Measurements from ENCODE around the gene USHBP1. TPM values are rescaled to one million over a fixed set of nuclear protein-coding genes. Genes with fewer than 3 reads are reported as not detected.
"Not testable (repeated sequence)": the region's sequence is repeated elsewhere in the genome, so short reads cannot be mapped to it uniquely, and the experiment has no call there.

USHBP1 gene
- total RNA-seq, 1 donor from 2014 or later, result not detected

DNA sequence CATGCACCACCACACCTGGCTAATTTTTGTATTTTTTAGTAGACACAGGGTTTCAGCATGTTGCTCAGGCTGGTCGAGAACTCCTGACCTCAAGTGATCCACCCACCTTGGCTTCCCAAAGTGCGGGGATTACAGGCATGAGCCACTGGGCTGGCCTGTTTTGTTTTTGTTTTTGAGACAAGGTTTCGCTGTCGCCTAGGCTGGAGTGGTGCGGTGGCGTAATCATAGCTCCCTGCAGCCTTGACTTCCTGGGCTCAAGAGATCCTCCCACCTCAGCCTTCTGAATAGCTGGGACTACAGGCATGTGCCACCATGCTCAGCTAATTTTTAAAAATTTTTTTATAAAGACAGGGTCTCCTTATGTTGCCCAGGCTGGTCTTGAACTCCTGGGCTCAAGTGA is 31.0 kb upstream of the USHBP1 start:
- DNase-seq (ENCODE audit: low read depth), result not testable (repeated sequence)

DNA sequence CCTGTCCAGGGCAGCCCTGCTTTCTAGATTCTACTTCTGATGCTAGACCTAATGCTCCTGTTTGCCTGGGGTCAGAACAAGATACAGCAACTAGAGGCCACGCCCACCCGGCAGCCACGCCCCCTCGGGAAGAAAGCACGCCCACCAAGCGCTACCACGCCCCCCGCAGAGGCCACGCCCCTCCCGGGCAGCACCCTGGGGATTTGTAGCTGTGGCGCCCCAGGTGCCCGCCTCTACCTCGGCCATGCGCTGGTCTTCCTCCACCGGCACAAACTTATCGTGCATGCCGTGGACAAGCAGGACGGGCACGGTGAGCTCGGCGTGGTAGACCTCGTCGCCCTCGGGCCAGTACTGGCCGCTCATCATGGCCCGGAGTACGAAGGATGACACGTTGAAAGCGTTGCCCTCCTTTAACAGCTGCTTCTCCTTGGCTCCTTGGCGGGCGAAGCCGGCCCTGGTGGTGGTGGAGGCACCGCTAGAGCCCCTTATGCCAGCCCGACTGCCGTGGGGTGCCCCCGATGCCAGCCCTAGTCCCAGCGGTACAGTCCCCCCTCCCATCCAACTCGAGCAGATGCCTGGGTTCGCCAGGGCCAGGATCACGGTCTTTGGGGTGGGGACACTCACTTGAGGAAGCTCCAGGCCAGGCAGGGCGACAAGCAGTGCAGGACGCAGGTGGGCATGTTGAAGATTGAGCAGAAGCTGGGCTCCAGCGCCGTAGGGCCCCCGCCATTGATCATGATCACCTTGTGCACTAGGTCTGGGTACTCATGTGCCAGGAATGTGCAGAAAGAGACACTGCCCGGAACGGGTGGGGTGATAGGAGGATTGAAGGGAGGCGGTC is 29.7 kb upstream of the USHBP1 start:
- no peak for DNase-seq (ENCODE audit: low read depth)

GRCh38 chr19:17293605-17294004 is 29.1 kb upstream of the USHBP1 start:
- no peak for DNase-seq (ENCODE audit: low read depth)

GRCh38 chr19:17292301-17293074 is 27.9 kb upstream of the USHBP1 start:
- no peak for DNase-seq (ENCODE audit: low read depth)

GRCh38 chr19:17289489-17289888 is 24.9 kb upstream of the USHBP1 start:
- DNase-seq (ENCODE audit: low read depth), result peak; percentile 49

DNA sequence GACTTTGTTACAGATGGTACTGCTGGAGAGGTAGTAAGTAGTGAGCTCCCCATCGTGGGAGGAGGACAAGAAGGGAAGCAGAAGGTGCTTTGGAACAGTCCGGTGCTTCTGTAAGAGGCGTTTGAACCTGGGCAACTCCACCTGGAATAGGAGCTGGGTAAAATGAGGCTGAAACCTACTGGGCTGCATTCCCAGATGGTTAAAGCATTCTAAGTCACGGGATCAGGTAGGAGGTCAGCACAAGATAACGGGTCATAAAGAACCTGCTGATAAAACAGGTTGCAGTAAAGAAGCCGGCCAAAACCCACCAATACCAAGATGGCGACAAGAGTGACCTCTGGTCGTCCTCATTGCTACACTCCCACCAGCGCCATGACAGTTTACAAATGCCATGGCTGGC is 22.2 kb upstream of the USHBP1 start:
- no peak for DNase-seq (ENCODE audit: low read depth)

DNA sequence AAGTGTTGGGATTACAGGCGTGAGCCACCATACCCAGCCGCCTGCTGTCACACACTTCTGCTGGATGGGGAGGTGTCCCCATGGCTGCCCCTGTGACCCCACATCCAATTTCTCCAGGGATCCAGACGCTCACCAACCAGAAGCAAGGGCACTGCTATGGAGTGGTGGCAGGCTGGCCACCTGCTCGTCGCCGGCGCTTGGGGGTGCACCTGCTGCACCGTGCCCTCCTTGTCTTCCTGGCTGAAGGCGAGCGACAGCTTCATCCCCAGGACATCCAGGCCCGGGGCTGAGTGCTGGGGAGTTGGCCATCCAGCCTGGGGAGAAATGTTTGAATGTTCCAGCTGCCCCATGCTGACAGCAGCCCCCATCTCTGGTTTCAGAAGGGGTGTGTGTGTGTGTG is 21.7 kb upstream of the USHBP1 start:
- no peak for DNase-seq (ENCODE audit: low read depth)

DNA sequence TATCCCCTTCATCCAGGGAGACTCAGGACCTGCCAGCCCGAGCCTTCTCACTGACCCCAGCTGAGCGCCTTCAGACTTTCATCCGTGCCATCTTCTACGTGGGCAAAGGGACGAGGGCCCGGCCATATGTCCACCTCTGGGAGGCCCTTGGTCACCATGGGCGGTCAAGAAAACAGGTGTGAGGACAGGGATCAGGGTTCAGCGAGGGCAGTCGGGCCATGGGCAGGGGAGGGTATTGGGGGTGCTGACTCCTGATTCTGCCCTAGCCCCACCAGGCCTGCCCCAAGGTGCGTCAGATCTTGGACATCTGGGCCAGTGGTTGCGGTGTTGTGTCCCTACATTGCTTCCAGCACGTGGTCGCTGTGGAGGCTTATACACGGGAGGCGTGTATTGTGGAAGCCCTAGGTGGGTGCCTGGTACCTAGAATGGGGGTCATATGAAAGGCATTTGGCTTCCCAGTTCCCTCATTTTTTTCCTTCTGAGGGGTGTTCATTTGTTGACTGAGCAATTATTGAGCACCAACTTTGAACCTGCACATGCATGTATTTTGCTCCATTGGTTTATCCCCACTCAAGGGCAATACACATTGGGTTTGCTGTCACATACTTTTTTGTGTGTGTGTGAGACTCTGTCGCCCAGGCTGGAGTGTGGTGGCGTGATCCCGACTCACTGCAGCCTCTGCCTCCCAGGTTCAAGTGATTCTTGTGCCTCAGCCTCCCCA is 21.0 kb upstream of the USHBP1 start:
- DNase-seq (ENCODE audit: low read depth), result no peak

DNA sequence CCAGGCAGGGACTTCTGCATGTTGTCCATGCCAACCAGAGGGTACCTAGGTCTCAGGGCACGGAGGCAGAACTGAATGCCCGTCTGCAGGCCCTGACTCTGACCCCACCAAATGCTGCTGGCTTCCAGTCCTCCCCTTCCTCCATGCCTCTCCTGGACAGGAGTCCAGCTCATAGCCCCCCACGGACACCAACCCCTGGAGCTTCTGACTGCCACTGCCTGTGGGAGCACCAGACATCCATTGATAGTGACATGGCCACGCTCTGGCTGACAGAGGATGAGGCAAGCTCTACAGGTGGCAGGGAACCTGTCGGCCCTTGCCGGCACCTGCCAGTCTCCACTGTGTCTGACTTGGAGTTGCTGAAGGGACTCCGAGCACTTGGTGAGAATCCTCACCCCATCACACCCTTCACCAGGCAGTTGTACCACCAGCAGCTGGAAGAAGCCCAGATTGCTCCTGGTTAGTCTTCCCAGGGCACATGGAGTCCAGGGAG is 19.0 kb upstream of the USHBP1 start:
- no peak for DNase-seq (ENCODE audit: low read depth)

DNA sequence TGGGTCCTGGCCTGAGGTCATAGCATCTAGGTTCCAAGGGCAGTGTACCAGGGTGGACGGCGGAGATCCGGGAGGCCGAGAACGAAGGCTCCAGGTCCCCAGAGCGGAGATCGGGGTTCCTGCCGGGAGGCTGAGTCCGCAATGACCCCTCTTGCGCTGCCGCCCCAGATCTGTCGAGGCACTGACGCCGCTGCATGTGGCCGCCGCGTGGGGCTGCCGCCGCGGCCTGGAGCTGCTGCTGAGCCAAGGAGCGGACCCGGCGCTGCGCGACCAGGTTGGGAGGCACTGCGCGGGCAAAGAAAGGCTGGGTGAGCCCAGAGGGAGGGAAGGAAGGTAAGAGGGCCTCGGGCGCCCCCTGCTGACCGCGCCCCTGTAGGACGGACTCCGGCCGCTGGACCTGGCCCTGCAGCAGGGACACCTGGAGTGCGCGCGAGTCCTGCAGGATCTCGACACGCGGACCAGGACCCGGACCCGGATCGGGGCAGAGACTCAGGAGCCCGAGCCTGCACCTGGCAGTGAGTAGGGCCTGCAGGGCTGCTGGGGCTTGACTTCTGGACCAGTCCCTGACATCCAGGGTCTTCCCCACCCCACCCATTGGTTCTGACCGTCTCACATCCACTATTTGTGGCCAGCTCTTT is 18.1 kb upstream of the USHBP1 start:
- DNase-seq (ENCODE audit: low read depth), result peak; percentile 74

DNA sequence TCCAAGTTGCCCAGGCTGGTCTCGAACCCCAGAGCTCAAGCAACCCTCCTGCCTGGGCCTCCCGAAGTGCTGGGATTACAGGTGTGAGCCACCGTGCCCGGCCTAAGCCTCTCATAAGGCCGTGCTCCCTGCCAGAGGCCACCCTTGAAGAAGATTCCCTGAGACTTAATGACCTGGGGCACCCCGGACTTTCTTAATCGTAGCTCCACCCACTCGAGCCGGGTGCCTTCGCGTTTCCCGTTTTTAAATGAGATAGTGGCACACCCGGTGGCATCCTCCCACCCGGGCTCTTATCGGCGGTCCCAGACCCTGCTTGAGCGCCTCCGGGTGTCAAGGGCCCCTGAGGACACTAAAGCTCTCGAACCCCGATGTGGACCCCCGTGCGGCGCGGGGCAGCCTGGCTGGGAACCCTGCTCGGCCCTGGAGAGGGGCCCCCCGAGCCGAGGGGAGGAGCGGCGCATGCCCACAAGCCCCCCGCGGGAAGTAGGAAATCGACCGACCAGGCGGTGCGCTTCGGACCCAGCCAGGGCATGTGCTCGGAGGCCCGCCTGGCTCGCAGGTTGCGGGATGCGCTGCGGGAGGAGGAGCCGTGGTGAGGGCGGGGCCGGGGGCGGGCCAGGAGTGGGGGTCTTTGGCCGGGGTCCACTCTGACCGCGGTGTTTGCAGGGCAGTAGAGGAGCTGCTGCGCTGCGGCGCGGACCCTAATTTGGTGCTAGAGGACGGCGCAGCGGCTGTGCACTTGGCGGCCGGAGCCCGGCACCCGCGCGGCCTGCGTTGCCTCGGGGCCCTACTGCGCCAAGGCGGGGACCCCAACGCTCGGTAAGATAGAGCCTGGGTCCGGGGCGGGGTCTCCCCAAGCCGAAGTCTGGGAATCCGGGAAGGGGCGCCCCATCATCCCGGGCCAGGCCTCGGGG is 17.1 kb upstream of the USHBP1 start, which contains the start of gene ANKLE1:
ANKLE1 (plus strand) TSS at position 511 of the 914 bp plus-strand sequence; CDS start at position 531, 20 bp downstream.
- no peak for DNase-seq (ENCODE audit: low read depth)

DNA sequence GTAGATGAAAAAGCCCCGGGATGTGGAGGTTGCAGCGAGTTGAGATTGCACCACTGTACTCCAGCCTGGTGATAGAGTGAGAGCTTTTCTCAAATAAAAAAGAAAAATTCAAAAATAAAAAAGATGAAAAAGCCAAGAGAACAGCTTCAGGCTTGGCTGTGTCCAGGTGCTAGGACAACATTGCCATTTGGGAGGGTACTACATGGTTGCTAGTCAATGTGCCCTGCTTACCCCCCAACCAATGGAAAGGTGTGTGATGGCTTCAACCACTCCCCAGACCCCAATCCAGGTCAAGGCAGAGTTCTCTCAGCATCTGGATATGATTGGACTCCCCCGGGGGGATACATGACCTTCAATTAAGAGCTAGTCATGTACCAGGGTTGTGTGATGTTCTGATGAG is 14.9 kb upstream of the USHBP1 start:
- no peak for DNase-seq (ENCODE audit: low read depth)

GRCh38 chr19:17275441-17276175 is 11.1 kb upstream of the USHBP1 start:
- DNase-seq (ENCODE audit: low read depth), result no peak

- not testable (repeated sequence) for DNase-seq (ENCODE audit: low read depth)
Measured at GRCh38 chr19:17274892-17275291, 10.3 kb upstream of the USHBP1 start.

DNA sequence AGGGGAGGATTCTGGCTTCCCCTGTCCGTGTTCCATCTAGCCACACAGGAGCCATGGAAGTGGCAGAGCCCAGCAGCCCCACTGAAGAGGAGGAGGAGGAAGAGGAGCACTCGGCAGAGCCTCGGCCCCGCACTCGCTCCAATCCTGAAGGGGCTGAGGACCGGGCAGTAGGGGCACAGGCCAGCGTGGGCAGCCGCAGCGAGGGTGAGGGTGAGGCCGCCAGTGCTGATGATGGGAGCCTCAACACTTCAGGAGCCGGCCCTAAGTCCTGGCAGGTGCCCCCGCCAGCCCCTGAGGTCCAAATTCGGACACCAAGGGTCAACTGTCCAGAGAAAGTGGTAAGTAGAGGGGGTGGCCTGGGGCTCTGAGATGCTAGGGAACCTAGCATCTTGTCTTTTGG is 4.2 kb upstream of the USHBP1 start:
- DNase-seq (ENCODE audit: low read depth), result no peak

GRCh38 chr19:17266975-17267788 is 2.6 kb upstream of the USHBP1 start, which contains the start of gene BABAM1:
BABAM1 (plus strand) TSS chr19:17267443; CDS start chr19:17268807, 1,364 bp downstream.
- DNase-seq (ENCODE audit: low read depth), result peak; percentile 99

- no peak for DNase-seq (ENCODE audit: low read depth)
Measured at GRCh38 chr19:17266589-17266974, 2.0 kb upstream of the USHBP1 start.

DNA sequence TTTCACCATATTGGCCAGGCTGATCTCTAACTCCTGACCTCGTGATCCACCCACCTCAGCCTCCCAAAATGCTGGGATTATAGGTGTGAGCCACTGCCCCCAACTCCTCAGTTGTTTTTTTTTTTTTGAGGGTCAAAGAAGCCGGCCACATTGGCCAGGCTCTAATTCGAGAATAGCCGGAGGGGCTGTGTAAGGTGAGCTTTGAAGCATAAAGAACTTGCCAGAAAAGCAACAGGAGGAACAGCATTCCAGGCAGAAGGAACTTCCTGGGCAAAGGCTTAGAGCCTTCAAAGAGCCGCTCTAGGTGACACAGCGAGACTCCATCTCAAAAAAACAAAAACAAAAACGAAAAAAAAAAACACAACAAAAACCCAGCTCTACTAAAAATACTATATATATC is 1.5 kb upstream of the USHBP1 start:
- DNase-seq (ENCODE audit: low read depth), result no peak
